Measurements from ENCODE around the gene RFX1. TPM values are rescaled to one million over a fixed set of nuclear protein-coding genes. Genes with fewer than 3 reads are reported as not detected.
A peak's percentile ranks its signal among the peaks of the same experiment; 100 is the strongest.

RFX1 gene
- total RNA-seq, 1 experiment from 2014 or later: 1.7 TPM

GRCh38 chr19:13996928-13997630 is 9.0 kb downstream of the RFX1 start:
- DNase-seq (ENCODE audit: low spot score): no peak

GRCh38 chr19:13995878-13996765 is 10.0 kb downstream of the RFX1 start:
- DNase-seq (ENCODE audit: low spot score): no peak

GRCh38 chr19:13995017-13995728 is 10.9 kb downstream of the RFX1 start:
- no peak for DNase-seq (ENCODE audit: low spot score)

GRCh38 chr19:13993590-13994300 is 12.4 kb downstream of the RFX1 start:
- DNase-seq (ENCODE audit: low spot score): no peak

GRCh38 chr19:13992025-13992424 is 14.1 kb downstream of the RFX1 start:
- DNase-seq (ENCODE audit: low spot score): no peak

GRCh38 chr19:13990085-13990484 is 16.0 kb downstream of the RFX1 start:
- no peak for DNase-seq (ENCODE audit: low spot score)

GRCh38 chr19:13989487-13989886 is 16.6 kb downstream of the RFX1 start:
- no peak for DNase-seq (ENCODE audit: low spot score)

GRCh38 chr19:13987101-13987890 is 18.8 kb downstream of the RFX1 start:
- DNase-seq (ENCODE audit: low spot score): no peak

GRCh38 chr19:13986348-13986904 is 19.7 kb downstream of the RFX1 start:
- DNase-seq (ENCODE audit: low spot score): peak; percentile 94

GRCh38 chr19:13985771-13986347 is 20.3 kb downstream of the RFX1 start:
- DNase-seq (ENCODE audit: low spot score): no peak

- peak; percentile 59 for DNase-seq (ENCODE audit: low spot score)
These were observed 21.0 kb downstream of the RFX1 start for GRCh38 chr19:13984875-13985741.

- DNase-seq (ENCODE audit: low spot score): no peak
These were observed 21.9 kb downstream of the RFX1 start for GRCh38 chr19:13984186-13984585.

GRCh38 chr19:13983213-13983889 is 22.8 kb downstream of the RFX1 start:
- DNase-seq (ENCODE audit: low spot score): no peak

- DNase-seq (ENCODE audit: low spot score): no peak
These were observed 23.3 kb downstream of the RFX1 start for GRCh38 chr19:13982773-13983172.

GRCh38 chr19:13981988-13982501 is 24.1 kb downstream of the RFX1 start:
- no peak for DNase-seq (ENCODE audit: low spot score)

GRCh38 chr19:13981467-13981866 is 24.7 kb downstream of the RFX1 start:
- DNase-seq (ENCODE audit: low spot score): no peak

GRCh38 chr19:13981021-13981420 is 25.1 kb downstream of the RFX1 start:
- DNase-seq (ENCODE audit: low spot score): no peak

GRCh38 chr19:13980340-13980739 is 25.8 kb downstream of the RFX1 start:
- no peak for DNase-seq (ENCODE audit: low spot score)
